ENCODE data around the gene EXOSC7.

- TF ChIP-seq, protein P1, sequence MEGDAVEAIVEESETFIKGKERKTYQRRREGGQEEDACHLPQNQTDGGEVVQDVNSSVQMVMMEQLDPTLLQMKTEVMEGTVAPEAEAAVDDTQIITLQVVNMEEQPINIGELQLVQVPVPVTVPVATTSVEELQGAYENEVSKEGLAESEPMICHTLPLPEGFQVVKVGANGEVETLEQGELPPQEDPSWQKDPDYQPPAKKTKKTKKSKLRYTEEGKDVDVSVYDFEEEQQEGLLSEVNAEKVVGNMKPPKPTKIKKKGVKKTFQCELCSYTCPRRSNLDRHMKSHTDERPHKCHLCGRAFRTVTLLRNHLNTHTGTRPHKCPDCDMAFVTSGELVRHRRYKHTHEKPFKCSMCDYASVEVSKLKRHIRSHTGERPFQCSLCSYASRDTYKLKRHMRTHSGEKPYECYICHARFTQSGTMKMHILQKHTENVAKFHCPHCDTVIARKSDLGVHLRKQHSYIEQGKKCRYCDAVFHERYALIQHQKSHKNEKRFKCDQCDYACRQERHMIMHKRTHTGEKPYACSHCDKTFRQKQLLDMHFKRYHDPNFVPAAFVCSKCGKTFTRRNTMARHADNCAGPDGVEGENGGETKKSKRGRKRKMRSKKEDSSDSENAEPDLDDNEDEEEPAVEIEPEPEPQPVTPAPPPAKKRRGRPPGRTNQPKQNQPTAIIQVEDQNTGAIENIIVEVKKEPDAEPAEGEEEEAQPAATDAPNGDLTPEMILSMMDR (optimal IDR thresholded peaks at IDR 0.05 in 1 of 3, IDR thresholded peaks at IDR 0.05 in 1 of 3, conservative IDR thresholded peaks at IDR 0.05 in 1 of 3; ENCODE audit: extremely low read depth in 1 of 3, insufficient read depth in 2 of 3, low read length in 3 of 3) = no peak
- no peak for TF ChIP-seq EZH2 (IDR thresholded peaks at IDR 0.05; ENCODE audit: low read length)
These were observed 66.1 kb downstream of the EXOSC7 start for GRCh38 chr3:45042162-45042561.

Data from keratinocyte (primary cell).